A673 (cell line): ENCODE measurements around the gene PRND. TPM values are rescaled to one million over a fixed set of nuclear protein-coding genes. Genes with fewer than 3 reads are reported as not detected.

Experiments
- BruUV-seq: library from RNA; stranded (reverse); fragments of 400-500 nt; replicated peaks from 2 replicates; lab custom pipeline; 2021; lab: Mats Ljungman, UMichigan
- CTCF ChIA-PET: fragments of 300-600 bp; sonication (Branson Sonifier 250); formaldehyde crosslinking; loops from one replicate; lab custom pipeline; 2022; ENCODE audit warnings: antibody characterized with exemption; lab: Charles Lee
- POLR2A ChIA-PET: fragments of 300-600 bp; sonication (Branson Sonifier 250); formaldehyde crosslinking; loops from one replicate; lab custom pipeline; 2022; ENCODE audit warnings: antibody characterized with exemption; ENCODE audit not compliant: low non-redundant PET; lab: Charles Lee
- DNase-seq: peaks from one replicate; pipeline ENCODE4 v3.0.0-alpha.2; 2015; ENCODE audit warnings: low spot score
- H3K27ac ChIP-seq: fragments of 200-600 bp; sonication (generic); 2 replicates; pipeline ENCODE4 v1.5.1; 2016; ENCODE audit warnings: mixed run types, low read depth, mild to moderate bottlenecking, mixed read lengths, antibody characterized with exemption, low read length; ENCODE audit not compliant: poor library complexity, severe bottlenecking
- H3K27me3 ChIP-seq: fragments of 200-600 bp; sonication (generic); replicated peaks from 2 replicates; pipeline ENCODE4 v1.6.1; 2017; ENCODE audit warnings: mixed run types, low read depth, mild to moderate bottlenecking, mixed read lengths, antibody characterized with exemption, low read length; ENCODE audit not compliant: insufficient read depth, poor library complexity
- H3K36me3 ChIP-seq: fragments of 200-600 bp; sonication (generic); 2 replicates; pipeline ENCODE4 v1.6.1; 2016; ENCODE audit warnings: mixed run types, mild to moderate bottlenecking, mixed read lengths, antibody characterized with exemption, low read length; ENCODE audit not compliant: insufficient read depth, poor library complexity, severe bottlenecking
- H3K4me1 ChIP-seq: fragments of 200-600 bp; sonication (generic); 2 replicates; pipeline ENCODE4 v1.6.1; 2017; ENCODE audit warnings: mixed run types, mild to moderate bottlenecking, mixed read lengths, antibody characterized with exemption, low read length; ENCODE audit not compliant: insufficient read depth, poor library complexity, severe bottlenecking
- H3K4me3 ChIP-seq: fragments of 200-600 bp; sonication (generic); 2 replicates; pipeline ENCODE4 v1.5.1; 2016; ENCODE audit warnings: low read depth, mixed run types, mild to moderate bottlenecking, mixed read lengths, low read length; ENCODE audit not compliant: poor library complexity, severe bottlenecking
- H3K9me3 ChIP-seq: fragments of 200-600 bp; sonication (generic); 2 replicates; pipeline ENCODE4 v1.6.1; 2016; ENCODE audit warnings: mixed run types, low read depth, mild to moderate bottlenecking, mixed read lengths, antibody characterized with exemption, low read length; ENCODE audit not compliant: poor library complexity, severe bottlenecking
- CTCF ChIP-seq: fragments of 300-800, 200-600 bp; sonication (generic); conservative IDR thresholded peaks from 2 replicates; pipeline ENCODE4 v1.5.1; 2017; ENCODE audit warnings: low read depth, mild to moderate bottlenecking, antibody characterized with exemption, low read length, moderate library complexity, mixed read lengths
- EZH2 ChIP-seq: fragments of 200-600 bp; sonication (generic); IDR thresholded peaks from 2 replicates; pipeline ENCODE4 v1.6.1; 2017; ENCODE audit warnings: borderline replicate concordance, low read depth, mild to moderate bottlenecking, mixed read lengths, antibody characterized with exemption, low read length; ENCODE audit not compliant: poor library complexity, severe bottlenecking
- intact Hi-C: fragments of 100-400 bp; cut with micrococcal nuclease; formaldehyde crosslinking; loops from one replicate; pipeline ENCODE4 v1.10.0; 2022; ENCODE audit not compliant: unreplicated experiment
- total RNA-seq: library from RNA; stranded (reverse); gene quantifications from 2 replicates; pipeline ENCODE4 v1.2.3, GENCODE V29; 2021

PRND gene
- total RNA-seq, 1 experiment from 2014 or later, result 0.09 TPM

- BruUV-seq, result no TSS peak
- H3K4me3 ChIP-seq, result no peak overlapping the region
- TF ChIP-seq EZH2, result no peak
- TF ChIP-seq CTCF, result no peak
- no peaks in the 10 kb centered on the region for H3K27me3 ChIP-seq
- DNase-seq, result no peak
- CTCF ChIA-PET, result no interaction called here
- no peaks in the 10 kb centered on the region for H3K36me3 ChIP-seq
- intact Hi-C loops, result no loop called here
- POLR2A ChIA-PET, result no interaction called here
- no peak overlapping the region for H3K27ac ChIP-seq
- H3K9me3 ChIP-seq, result no peaks in the 10 kb centered on the region
- no peaks in the 10 kb centered on the region for H3K4me1 ChIP-seq
Measured at GRCh38 chr20:4714818-4715217, 6.9 kb upstream of the PRND start.

- BruUV-seq, result no TSS peak
- Histone ChIP-seq H3K9me3 (no peaks in the 10 kb centered on the region), H3K27me3 (no peaks in the 10 kb centered on the region), H3K36me3 (no peaks in the 10 kb centered on the region), H3K27ac (no peak overlapping the region), H3K4me3 (no peak overlapping the region), H3K4me1 (peaks cover 6% of the 10 kb centered on the region)
- TF ChIP-seq CTCF, result no peak
- no peak for TF ChIP-seq EZH2
- DNase-seq, result peak; percentile 42
- intact Hi-C loops, result no loop called here
- CTCF ChIA-PET, result interaction anchor here (0.8 kb wide), 1 partner anchor 104 kb away, joined by 3 read pairs; no protein-coding TSS in a partner anchor
- POLR2A ChIA-PET, result no interaction called here
Measured at GRCh38 chr20:4717816-4718570, 3.7 kb upstream of the PRND start.

GRCh38 chr20:4719190-4719589 is 2.5 kb upstream of the PRND start:
- Histone ChIP-seq H3K36me3 (no peaks in the 10 kb centered on the region), H3K27ac (no peak overlapping the region), H3K9me3 (no peaks in the 10 kb centered on the region), H3K4me3 (no peak overlapping the region), H3K4me1 (peaks cover 6% of the 10 kb centered on the region), H3K27me3 (no peaks in the 10 kb centered on the region)
- POLR2A ChIA-PET, result no interaction called here
- CTCF ChIA-PET, result no interaction called here
- no peak for DNase-seq
- no TSS peak for BruUV-seq
- TF ChIP-seq EZH2 (no peak), CTCF (no peak)
- intact Hi-C loops, result no loop called here
